ENCODE measurements around the gene GRK4.
A peak's percentile ranks its signal among the peaks of the same experiment; 100 is the strongest.

Gene GRK4

GRCh38 chr4:3073158-3074077, 110.0 kb downstream of the GRK4 start:
- DNase-seq (ENCODE audit: low read depth): no peak

DNA sequence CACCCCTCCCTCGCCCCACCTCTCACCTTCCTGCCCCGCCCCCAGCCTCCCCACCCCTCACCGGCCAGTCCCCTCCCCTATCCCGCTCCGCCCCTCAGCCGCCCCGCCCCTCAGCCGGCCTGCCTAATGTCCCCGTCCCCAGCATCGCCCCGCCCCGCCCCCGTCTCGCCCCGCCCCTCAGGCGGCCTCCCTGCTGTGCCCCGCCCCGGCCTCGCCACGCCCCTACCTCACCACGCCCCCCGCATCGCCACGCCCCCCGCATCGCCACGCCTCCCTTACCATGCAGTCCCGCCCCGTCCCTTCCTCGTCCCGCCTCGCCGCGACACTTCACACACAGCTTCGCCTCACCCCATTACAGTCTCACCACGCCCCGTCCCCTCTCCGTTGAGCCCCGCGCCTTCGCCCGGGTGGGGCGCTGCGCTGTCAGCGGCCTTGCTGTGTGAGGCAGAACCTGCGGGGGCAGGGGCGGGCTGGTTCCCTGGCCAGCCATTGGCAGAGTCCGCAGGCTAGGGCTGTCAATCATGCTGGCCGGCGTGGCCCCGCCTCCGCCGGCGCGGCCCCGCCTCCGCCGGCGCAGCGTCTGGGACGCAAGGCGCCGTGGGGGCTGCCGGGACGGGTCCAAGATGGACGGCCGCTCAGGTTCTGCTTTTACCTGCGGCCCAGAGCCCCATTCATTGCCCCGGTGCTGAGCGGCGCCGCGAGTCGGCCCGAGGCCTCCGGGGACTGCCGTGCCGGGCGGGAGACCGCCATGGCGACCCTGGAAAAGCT, 110.9 kb downstream of the GRK4 start, which contains the start of the genes HTT and HTT-AS:
Gene HTT (plus strand): TSS at position 604 of the 768 bp plus-strand sequence. CDS start 145 bp downstream, at position 749.
Gene HTT-AS (minus strand): TSS at position 461 of the 768 bp plus-strand sequence.
- DNase-seq (ENCODE audit: low read depth): peak; percentile 89

- DNase-seq (ENCODE audit: low read depth): peak; percentile 24
Measured at GRCh38 chr4:3074846-3075651, 111.7 kb downstream of the GRK4 start.

- peak; percentile 6 for DNase-seq (ENCODE audit: low read depth)
Measured at GRCh38 chr4:3075652-3075981, 112.2 kb downstream of the GRK4 start.

GRCh38 chr4:3077796-3078195, 114.4 kb downstream of the GRK4 start:
- no peak for DNase-seq (ENCODE audit: low read depth)

- DNase-seq (ENCODE audit: low read depth): no peak
Measured at GRCh38 chr4:3079694-3080123, 116.3 kb downstream of the GRK4 start.

DNA sequence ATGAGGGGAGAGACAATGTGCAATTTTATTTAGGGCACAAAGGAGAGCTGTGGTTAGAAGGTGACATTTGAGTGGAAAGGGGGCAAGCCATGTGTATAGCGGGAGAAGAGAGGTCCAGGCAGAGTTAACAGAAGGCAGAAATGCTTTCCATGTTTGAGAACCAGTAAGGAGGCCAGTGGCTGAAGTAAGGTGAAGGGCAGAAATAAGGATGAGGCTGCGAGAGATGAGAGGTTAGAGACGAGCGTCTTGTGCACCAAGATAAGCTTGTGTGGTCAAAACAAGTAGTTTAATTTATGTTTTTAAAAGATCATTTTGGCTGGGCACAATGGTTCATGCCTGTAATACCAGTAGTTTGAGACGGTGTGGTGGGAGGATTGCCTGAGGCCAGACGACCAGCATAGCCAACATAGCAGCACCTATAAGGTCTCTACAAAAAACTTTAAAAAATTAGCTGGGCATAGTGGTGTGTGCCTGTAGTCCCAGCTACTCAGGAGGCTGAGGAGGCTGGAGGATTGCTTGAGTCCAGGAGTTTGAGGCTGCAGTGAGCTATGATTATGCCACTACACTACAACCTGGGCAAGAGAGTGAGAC, 119.6 kb downstream of the GRK4 start:
- no peak for DNase-seq (ENCODE audit: low read depth)

GRCh38 chr4:3083732-3084131, 120.4 kb downstream of the GRK4 start:
- DNase-seq (ENCODE audit: low read depth): no peak

DNA sequence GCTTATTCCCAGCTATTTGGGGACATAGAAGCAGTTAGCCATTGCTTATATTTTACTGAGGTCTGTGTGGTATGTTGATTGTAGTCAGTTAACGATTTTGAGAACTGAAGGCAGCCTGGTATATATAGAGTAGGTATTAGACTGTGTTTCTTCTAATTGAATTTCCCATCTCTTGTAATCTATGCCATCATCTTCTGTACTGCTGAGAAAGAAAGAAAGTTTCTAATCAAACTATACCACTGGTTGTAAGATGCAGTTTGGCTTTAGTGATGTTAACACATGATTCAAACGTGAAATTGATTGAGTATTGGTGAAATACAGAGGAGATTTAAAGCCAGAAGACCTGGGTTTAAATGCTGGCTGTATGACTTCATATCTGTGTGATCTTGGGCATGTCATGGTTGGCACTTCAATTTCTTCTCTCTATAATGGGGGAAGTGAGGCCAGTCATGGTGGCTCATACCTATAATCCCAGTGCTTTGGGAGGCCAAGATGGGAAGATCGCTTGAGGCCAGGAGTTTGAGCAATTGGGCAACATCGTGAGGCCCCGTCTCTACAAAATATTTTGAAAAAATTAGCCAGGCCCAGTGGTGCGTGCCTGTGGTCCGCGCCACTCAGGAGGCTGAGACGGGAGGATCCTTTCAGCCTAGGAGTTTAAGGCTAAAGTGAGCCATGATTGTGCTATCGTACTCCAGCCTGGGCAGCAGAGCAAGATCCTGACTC, 122.7 kb downstream of the GRK4 start:
- no peak for DNase-seq (ENCODE audit: low read depth)

DNA sequence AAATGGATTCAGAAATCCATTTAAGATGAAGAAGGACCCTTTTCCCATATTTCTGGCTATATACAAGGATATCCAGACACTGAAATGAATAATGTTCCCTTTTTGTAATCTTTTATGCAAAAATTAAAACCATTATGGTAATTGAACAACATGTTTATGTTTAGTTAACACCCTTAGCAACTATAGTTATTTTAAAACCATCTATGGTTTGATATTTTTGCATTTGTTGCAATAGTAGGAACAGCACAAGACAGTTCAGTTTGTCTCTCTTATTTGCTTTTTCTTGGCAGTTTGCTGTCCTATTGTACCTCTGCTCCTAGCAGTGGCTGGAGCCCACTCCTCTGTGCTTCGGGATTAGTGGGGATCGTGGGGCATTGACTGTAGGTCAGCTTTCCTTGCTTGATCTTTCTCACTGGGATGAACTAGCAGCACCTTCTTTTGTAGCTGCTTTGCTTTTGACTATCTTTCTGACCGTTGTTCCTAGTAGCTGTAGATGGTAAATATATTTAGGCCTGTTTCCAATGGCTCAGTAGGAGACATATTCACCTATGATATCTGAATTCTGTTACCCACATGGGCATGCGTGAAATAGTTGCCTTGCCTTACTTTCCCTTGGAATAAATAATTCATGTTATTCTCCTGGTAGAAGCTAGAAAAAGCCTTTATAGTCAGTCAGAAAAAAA, 123.9 kb downstream of the GRK4 start:
- DNase-seq (ENCODE audit: low read depth): no peak
